K562 (cell line): ENCODE data around the gene CENPO. TPM values are rescaled to one million over a fixed set of nuclear protein-coding genes. Genes with fewer than 3 reads are reported as not detected.

ENCODE experiments used
- ATAC-seq: fragments of 200-7000 bp; cut with Tn5 transposase; 3 replicates; pipeline ENCODE4 v1.9.1; 2020; ENCODE audit warnings: moderate library complexity
- BruUV-seq: library from RNA; stranded (reverse); fragments of 400-500 nt; replicated peaks from 2 replicates; lab custom pipeline; 2021; lab: Mats Ljungman, UMichigan
- CTCF ChIA-PET: fragments of 300-600 bp; formaldehyde crosslinking; extraction: SDS; loops from one replicate; lab custom pipeline; 2021; ENCODE audit warnings: low intra/inter-chr PET ratio; lab: Yijun Ruan, JAX
- POLR2A ChIA-PET: fragments of 300-600, 350-650 bp; sonication (Branson Sonifier 250); formaldehyde crosslinking; extraction: SDS; loops from one replicate; lab custom pipeline; 2021; ENCODE audit warnings: antibody characterized with exemption, inconsistent platforms; lab: Yijun Ruan, JAX
- DNase-seq, 4 experiments: peaks; one replicate each; pipeline versions ENCODE4 v3.0.0 to v3.0.0-alpha.2; 2011 to 2018; ENCODE audit warnings: low spot score in 3 of 4, mixed read lengths in 3 of 4; ENCODE audit errors: extremely low read depth in 1 of 4
- FAIRE-seq: peaks from 2 replicates; lab custom pipeline; 2011; peaks lifted over from hg19 to GRCh38; lab: Jason Lieb, UNC
- H2AFZ ChIP-seq: 2 replicates; pipeline ENCODE4 v1.6.0; 2011; ENCODE audit warnings: low read depth, low read length, control low read depth, inconsistent platforms
- H3K27ac ChIP-seq: fragments of 200-600 bp; 3 replicates; pipeline ENCODE4 v1.8.0; 2011; ENCODE audit warnings: low read depth, mild to moderate bottlenecking, control low read depth, inconsistent platforms, low read length, moderate library complexity, mixed read lengths; ENCODE audit errors: extremely low read depth
- H3K27me3 ChIP-seq, 2 experiments: fragments of 300-600 bp in 1 of 2; 2 replicates in 1 of 2; 3 replicates in 1 of 2; pipeline versions ENCODE4 v1.6.0 to v1.8.0; 2011; ENCODE audit warnings: inconsistent platforms in 2 of 2, low read length in 2 of 2, mild to moderate bottlenecking in 1 of 2, mixed read lengths in 1 of 2, moderate library complexity in 1 of 2; ENCODE audit not compliant: control insufficient read depth in 2 of 2, insufficient read depth in 2 of 2
- H3K36me3 ChIP-seq: fragments of 300-600 bp; 3 replicates; pipeline ENCODE4 v1.8.0; 2011; ENCODE audit warnings: mild to moderate bottlenecking, low read length, inconsistent platforms; ENCODE audit not compliant: control insufficient read depth, insufficient read depth
- H3K4me1 ChIP-seq, 2 experiments: fragments of 200-600 bp in 1 of 2; replicated peaks in 1 of 2; 2 replicates in 1 of 2; 3 replicates in 1 of 2; pipeline versions ENCODE4 v1.5.1 to v1.8.0; 2011; ENCODE audit warnings: inconsistent platforms in 2 of 2, low read length in 2 of 2, mild to moderate bottlenecking in 1 of 2, mixed read lengths in 1 of 2, moderate library complexity in 1 of 2; ENCODE audit not compliant: control insufficient read depth in 2 of 2, insufficient read depth in 2 of 2
- H3K4me2 ChIP-seq: 2 replicates; pipeline ENCODE4 v1.6.1; 2011; ENCODE audit warnings: low read length, control low read depth, inconsistent platforms, mixed read lengths; ENCODE audit not compliant: insufficient read depth
- H3K4me3 ChIP-seq: fragments of 200-600 bp; sonication (generic), shearing (Covaris generic); 2 replicates; pipeline ENCODE4 v1.5.1; 2016; ENCODE audit warnings: control low read depth, inconsistent platforms
- H3K79me2 ChIP-seq: fragments of 200-600 bp; 3 replicates; pipeline ENCODE4 v1.8.0; 2011; ENCODE audit warnings: low read length, inconsistent platforms; ENCODE audit not compliant: control insufficient read depth, insufficient read depth
- H3K9ac ChIP-seq, 2 experiments: 2 replicates each; pipeline versions ENCODE4 v1.6.0 to v1.6.1; 2011; ENCODE audit warnings: low read depth in 2 of 2, low read length in 2 of 2, control low read depth in 1 of 2, inconsistent platforms in 1 of 2, mild to moderate bottlenecking in 1 of 2, mixed read lengths in 1 of 2; ENCODE audit not compliant: insufficient read depth in 1 of 2
- H3K9me1 ChIP-seq: one replicate; pipeline ENCODE4 v1.6.0; 2011; ENCODE audit warnings: inconsistent platforms, mild to moderate bottlenecking, low read length, moderate library complexity; ENCODE audit not compliant: control insufficient read depth, insufficient read depth
- H3K9me3 ChIP-seq: replicated peaks from 2 replicates; pipeline ENCODE4 v1.5.1; 2011; ENCODE audit warnings: low read depth, low read length, inconsistent platforms; ENCODE audit not compliant: control insufficient read depth, insufficient read depth
- H4K20me1 ChIP-seq: replicated peaks from 2 replicates; pipeline ENCODE4 v1.6.1; 2011; ENCODE audit warnings: low read length, inconsistent platforms, mixed read lengths; ENCODE audit not compliant: control insufficient read depth, insufficient read depth
- HDGF ChIP-seq: fragments of 450-650 bp; IDR thresholded peaks from 2 replicates; pipeline ENCODE4 v1.6.1; 2016
- SAP30 ChIP-seq: fragments of 200-600 bp; sonication (generic); IDR thresholded peaks from 2 replicates; pipeline ENCODE4 v1.6.1; 2012; ENCODE audit warnings: borderline replicate concordance, low read depth, mild to moderate bottlenecking, moderate library complexity, low read length, control low read depth, inconsistent platforms; ENCODE audit not compliant: insufficient read depth, poor library complexity, severe bottlenecking
- WGBS: fragments of 100-300 bp; shearing (Covaris generic); methylation state at CpG from one replicate; pipeline ENCODE4 v1.1.6; 2016; ENCODE audit warnings: low coverage, mixed read lengths; ENCODE audit not compliant: insufficient coverage; ENCODE audit errors: missing lambda C conversion rate; 5-methylcytosine and 5-hydroxymethylcytosine counted together
- in situ Hi-C: fragments of 300-500 bp; cut with MboI; formaldehyde crosslinking; loops from 4 replicates; pipeline ENCODE4 v1.15.0; 2018; ENCODE audit warnings: inconsistent platforms, mixed read lengths
- intact Hi-C: fragments of 100-400 bp; cut with micrococcal nuclease; formaldehyde crosslinking; loops from 2 replicates; pipeline ENCODE4 v1.14.2; 2022
- polyA plus RNA-seq, 8 experiments: library from polyadenylated mRNA; depleted of rRNA in 4 of 8; stranded (reverse) in 5 of 8; unstranded in 3 of 8; fragments of >200 nt; fragmentation: Nextera tagmentation in 2 of 8; fragmentation: Illumina TruSeq in 1 of 8; extraction: Ambion mirVana in 2 of 8; extraction: Trizol in 1 of 8; gene quantifications; 2 replicates each; pipeline versions ENCODE4 v1.2.1 to v1.2.3, GENCODE V29; 2011 to 2014; ENCODE audit warnings: inconsistent platforms in 1 of 8, missing spikeins in 1 of 8
- total RNA-seq, 7 experiments: library from RNA; depleted of rRNA in 6 of 7; stranded (reverse); fragments of >200 nt in 6 of 7; fragmentation: Illumina TruSeq in 2 of 7; extraction: Trizol in 2 of 7; gene quantifications; 2 replicates each; pipeline versions ENCODE4 v1.2.1 to v1.2.3, GENCODE V29; 2011 to 2021; ENCODE audit warnings: low replicate concordance in 1 of 7
- TF ChIP-seq, protein P1 (sequence below): IDR thresholded peaks from 3 replicates; pipeline ENCODE4 v1.6.1; 2011; ENCODE audit warnings: borderline replicate concordance, mild to moderate bottlenecking; ENCODE audit not compliant: insufficient read length, insufficient read depth

The CENPO gene
- total and polyA plus RNA-seq, 9 of the 15 experiments (the other 6 are each of a cell fraction or from before 2014, with no cell fraction given) = 30.6 to 59.4 (median 38.9) TPM

- Histone ChIP-seq H3K4me3 (no peak overlapping the region), H3K36me3 (peaks cover 13% of the 10 kb centered on the region; the same call in 1 of the 3 replicates), H3K79me2 (peaks cover 21% of the 10 kb centered on the region), H3K9ac (no peak overlapping the region), H3K9me1 (no peaks in the 10 kb centered on the region), H4K20me1 (no peaks in the 10 kb centered on the region), H3K4me1 (peaks cover 9 to 11% of the 10 kb centered on the region in 2 experiments; a peak in 3 of 5 replicates), H3K4me2 (no peak overlapping the region), H3K27me3 (no peaks in the 10 kb centered on the region), H3K27ac (no peak overlapping the region), H2AFZ (no peak overlapping the region), H3K9me3 (no peaks in the 10 kb centered on the region)
- WGBS = 68% methylated on average over 3 of the region's 3 CpGs
- in situ Hi-C loops (loop anchor here (25.0 kb wide), 1 partner anchor 377 kb away; no protein-coding TSS in a partner anchor), intact Hi-C loops (no loop called here)
- ChIA-PET POLR2A (interaction anchor here (2.5 kb wide), 1 partner anchor 10 kb away, joined by 8 read pairs; no protein-coding TSS in a partner anchor), CTCF (no interaction called here)
- ATAC-seq (no peak), DNase-seq (no peak), FAIRE-seq (no peak)
- TF ChIP-seq HDGF (no peak), SAP30 (no peak)
- TF ChIP-seq, protein P1, sequence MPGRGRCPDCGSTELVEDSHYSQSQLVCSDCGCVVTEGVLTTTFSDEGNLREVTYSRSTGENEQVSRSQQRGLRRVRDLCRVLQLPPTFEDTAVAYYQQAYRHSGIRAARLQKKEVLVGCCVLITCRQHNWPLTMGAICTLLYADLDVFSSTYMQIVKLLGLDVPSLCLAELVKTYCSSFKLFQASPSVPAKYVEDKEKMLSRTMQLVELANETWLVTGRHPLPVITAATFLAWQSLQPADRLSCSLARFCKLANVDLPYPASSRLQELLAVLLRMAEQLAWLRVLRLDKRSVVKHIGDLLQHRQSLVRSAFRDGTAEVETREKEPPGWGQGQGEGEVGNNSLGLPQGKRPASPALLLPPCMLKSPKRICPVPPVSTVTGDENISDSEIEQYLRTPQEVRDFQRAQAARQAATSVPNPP = no peak
- no TSS peak for BruUV-seq
Measured at GRCh38 chr2:24788816-24789215, 4.4 kb upstream of the CENPO start.
